HG03469 (cell line): ENCODE results near the gene CHSY1.

Source experiments
- ATAC-seq: cut with Tn5 transposase; IDR thresholded peaks from one replicate; pipeline ENCODE4 v1.9.1; 2021; ENCODE audit warnings: mild to moderate bottlenecking, moderate library complexity, moderate number of reproducible peaks; ENCODE audit not compliant: unreplicated experiment

CHSY1 gene

GRCh38 chr15:101269479-101270223, 17.8 kb upstream of the CHSY1 start:
- ATAC-seq, result no peak

GRCh38 chr15:101267320-101268104, 15.7 kb upstream of the CHSY1 start:
- no peak for ATAC-seq

GRCh38 chr15:101266787-101267186, 14.9 kb upstream of the CHSY1 start:
- ATAC-seq, result no peak

GRCh38 chr15:101266034-101266433, 14.2 kb upstream of the CHSY1 start:
- no peak for ATAC-seq

- ATAC-seq, result no peak
Observed at GRCh38 chr15:101264911-101265641, 13.2 kb upstream of the CHSY1 start.

- ATAC-seq, result no peak
Observed at GRCh38 chr15:101264011-101264410, 12.2 kb upstream of the CHSY1 start.

- ATAC-seq, result no peak
Observed at GRCh38 chr15:101262551-101262950, 10.7 kb upstream of the CHSY1 start.

- ATAC-seq, result no peak
Observed at GRCh38 chr15:101258238-101259144, 6.6 kb upstream of the CHSY1 start.

GRCh38 chr15:101256757-101257156, 4.9 kb upstream of the CHSY1 start:
- no peak for ATAC-seq

GRCh38 chr15:101255615-101256241, 3.9 kb upstream of the CHSY1 start:
- no peak for ATAC-seq

GRCh38 chr15:101255051-101255395, 3.2 kb upstream of the CHSY1 start:
- ATAC-seq, result no peak

- no peak for ATAC-seq
Observed at GRCh38 chr15:101254157-101255050, 2.6 kb upstream of the CHSY1 start.

GRCh38 chr15:101252836-101253235, 988 bp upstream of the CHSY1 start:
- ATAC-seq, result no peak

- ATAC-seq, result peak; percentile 24
Observed at GRCh38 chr15:101250873-101251829, 697 bp downstream of the CHSY1 start.

GRCh38 chr15:101250341-101250831, 1.5 kb downstream of the CHSY1 start:
- no peak for ATAC-seq

- ATAC-seq, result no peak
Observed at GRCh38 chr15:101248274-101248673, 3.6 kb downstream of the CHSY1 start.

- ATAC-seq, result no peak
Observed at GRCh38 chr15:101246824-101247745, 4.8 kb downstream of the CHSY1 start.
